HepG2 (cell line): Measurements from ENCODE around the gene ALKBH4. TPM values are rescaled to one million over a fixed set of nuclear protein-coding genes. Genes with fewer than 3 reads are reported as not detected.

Experiments used
- AGO1 ChIP-seq: fragments of 200-400 bp; formaldehyde crosslinking; IDR thresholded peaks from 2 replicates; pipeline ENCODE4 v1.6.1; 2017; ENCODE audit warnings: mild to moderate bottlenecking, low read depth, low read length, moderate library complexity; ENCODE audit not compliant: poor library complexity, severe bottlenecking
- ELF1 ChIP-seq: sonication (generic); formaldehyde crosslinking; IDR thresholded peaks from 2 replicates; pipeline ENCODE4 v1.4.0; 2020; ENCODE audit warnings: missing genetic modification reagents
- HOXA7 ChIP-seq: sonication (generic); formaldehyde crosslinking; IDR thresholded peaks from 2 replicates; pipeline ENCODE4 v1.8.1; 2022; ENCODE audit warnings: mild to moderate bottlenecking, missing genetic modification reagents, moderate library complexity
- KLF16 ChIP-seq, 2 experiments: sonication (generic) in 1 of 2; formaldehyde crosslinking in 1 of 2; IDR thresholded peaks; 2 replicates each; pipeline versions ENCODE4 v1.6.1 to v1.8.0; 2016 to 2023; ENCODE audit warnings: missing genetic modification reagents in 2 of 2, missing compliant biosample characterization in 1 of 2
- KLF9 ChIP-seq: IDR thresholded peaks from 2 replicates; pipeline ENCODE4 v1.6.1; 2016; ENCODE audit warnings: low read depth
- MAZ ChIP-seq, 2 experiments: sonication (generic) in 1 of 2; formaldehyde crosslinking in 1 of 2; IDR thresholded peaks; 2 replicates each; pipeline versions ENCODE4 v1.5.0 to v1.6.1; 2012 to 2020; ENCODE audit warnings: low read depth in 2 of 2, mild to moderate bottlenecking in 2 of 2, borderline replicate concordance in 1 of 2, improper control_type of control experiment in 1 of 2, low read length in 1 of 2, missing genetic modification reagents in 1 of 2, moderate library complexity in 1 of 2
- NCOR1 ChIP-seq: fragments of 200-600 bp; sonication (generic); IDR thresholded peaks from 2 replicates; pipeline ENCODE4 v1.7.0; 2017; ENCODE audit warnings: antibody characterized with exemption, low read length, borderline replicate concordance
- SMAD1 ChIP-seq: sonication (generic); formaldehyde crosslinking; IDR thresholded peaks from 2 replicates; pipeline ENCODE4 v1.4.0; 2020; ENCODE audit warnings: missing genetic modification reagents, low read depth, mild to moderate bottlenecking, borderline replicate concordance
- SMARCE1 ChIP-seq: fragments of 450-650 bp; IDR thresholded peaks from 2 replicates; pipeline ENCODE4 v1.6.1; 2017; ENCODE audit warnings: borderline replicate concordance
- SRY ChIP-seq: sonication (generic); formaldehyde crosslinking; IDR thresholded peaks from 2 replicates; pipeline ENCODE4 v1.8.0; 2022; ENCODE audit warnings: mild to moderate bottlenecking, missing genetic modification reagents
- TAF15 ChIP-seq: fragments of 200-400 bp; formaldehyde crosslinking; IDR thresholded peaks from one replicate; pipeline ENCODE4 v1.6.1; 2018; ENCODE audit warnings: mild to moderate bottlenecking, low read depth, low read length; ENCODE audit not compliant: poor library complexity, severe bottlenecking
- ZNF180 ChIP-seq: sonication (generic); formaldehyde crosslinking; IDR thresholded peaks from 2 replicates; pipeline ENCODE4 v1.4.0; 2020; ENCODE audit warnings: low read depth, missing genetic modification reagents, borderline replicate concordance
- ZNF20 ChIP-seq: sonication (generic); formaldehyde crosslinking; IDR thresholded peaks from 2 replicates; pipeline ENCODE4 v1.4.0; 2020; ENCODE audit warnings: mild to moderate bottlenecking, moderate library complexity, missing genetic modification reagents
- ZNF382 ChIP-seq: sonication (generic); formaldehyde crosslinking; IDR thresholded peaks from 2 replicates; pipeline ENCODE4 v1.5.0; 2020; ENCODE audit warnings: missing genetic modification reagents, mild to moderate bottlenecking, borderline replicate concordance
- ZNF496 ChIP-seq: sonication (generic); formaldehyde crosslinking; IDR thresholded peaks from 2 replicates; pipeline ENCODE4 v1.8.1; 2023; ENCODE audit warnings: mild to moderate bottlenecking, moderate library complexity, missing genetic modification reagents; ENCODE audit not compliant: insufficient replicate concordance
- ZNF766 ChIP-seq: sonication (generic); formaldehyde crosslinking; IDR thresholded peaks from 2 replicates; pipeline ENCODE4 v1.5.0; 2020; ENCODE audit warnings: missing genetic modification reagents, borderline replicate concordance
- ZSCAN31 ChIP-seq: sonication (generic); formaldehyde crosslinking; IDR thresholded peaks from 2 replicates; pipeline ENCODE4 v1.5.0; 2020; ENCODE audit warnings: low read depth, mild to moderate bottlenecking, missing genetic modification reagents
- polyA plus RNA-seq, 8 experiments: library from polyadenylated mRNA; depleted of rRNA in 3 of 8; stranded (reverse) in 7 of 8; unstranded in 1 of 8; fragments of >200 nt; fragmentation: Illumina TruSeq in 4 of 8; extraction: Trizol in 4 of 8; gene quantifications; 2 replicates each; pipeline versions ENCODE4 v1.2.1 to v1.2.3, GENCODE V29; 2011 to 2016; ENCODE audit warnings: low read depth in 4 of 8, missing spikeins in 1 of 8, mixed read lengths in 1 of 8; ENCODE audit not compliant: insufficient read depth in 1 of 8
- total RNA-seq, 5 experiments: library from RNA; depleted of rRNA; stranded (reverse); fragments of >200 nt; fragmentation: Illumina TruSeq; extraction: Trizol; gene quantifications; 2 replicates each; pipeline ENCODE4 v1.2.3, GENCODE V29; 2016; ENCODE audit warnings: low read depth in 1 of 5
- TF ChIP-seq, protein P1 (sequence below): IDR thresholded peaks from 2 replicates; pipeline ENCODE4 v1.6.1; 2012; ENCODE audit warnings: low read length, improper control_type of control experiment
- TF ChIP-seq, protein P2 (sequence below): sonication (generic); formaldehyde crosslinking; conservative IDR thresholded peaks from 2 replicates; pipeline ENCODE4 v1.4.0; 2020; ENCODE audit warnings: missing genetic modification reagents
- TF ChIP-seq, protein P3 (sequence below): sonication (generic); formaldehyde crosslinking; IDR thresholded peaks from 2 replicates; pipeline ENCODE4 v1.5.1; 2020; ENCODE audit warnings: mild to moderate bottlenecking, moderate library complexity, missing genetic modification reagents
- TF ChIP-seq, protein P4 (sequence below): IDR thresholded peaks from 2 replicates; pipeline ENCODE4 v1.6.1; 2016; ENCODE audit warnings: missing biosample characterization, missing genetic modification reagents, low read depth

ALKBH4 gene
- total and polyA plus RNA-seq, 2 of the 13 experiments (the other 11 are each of a cell fraction or from before 2014, with no cell fraction given) = 2.6 to 8.8 TPM

DNA sequence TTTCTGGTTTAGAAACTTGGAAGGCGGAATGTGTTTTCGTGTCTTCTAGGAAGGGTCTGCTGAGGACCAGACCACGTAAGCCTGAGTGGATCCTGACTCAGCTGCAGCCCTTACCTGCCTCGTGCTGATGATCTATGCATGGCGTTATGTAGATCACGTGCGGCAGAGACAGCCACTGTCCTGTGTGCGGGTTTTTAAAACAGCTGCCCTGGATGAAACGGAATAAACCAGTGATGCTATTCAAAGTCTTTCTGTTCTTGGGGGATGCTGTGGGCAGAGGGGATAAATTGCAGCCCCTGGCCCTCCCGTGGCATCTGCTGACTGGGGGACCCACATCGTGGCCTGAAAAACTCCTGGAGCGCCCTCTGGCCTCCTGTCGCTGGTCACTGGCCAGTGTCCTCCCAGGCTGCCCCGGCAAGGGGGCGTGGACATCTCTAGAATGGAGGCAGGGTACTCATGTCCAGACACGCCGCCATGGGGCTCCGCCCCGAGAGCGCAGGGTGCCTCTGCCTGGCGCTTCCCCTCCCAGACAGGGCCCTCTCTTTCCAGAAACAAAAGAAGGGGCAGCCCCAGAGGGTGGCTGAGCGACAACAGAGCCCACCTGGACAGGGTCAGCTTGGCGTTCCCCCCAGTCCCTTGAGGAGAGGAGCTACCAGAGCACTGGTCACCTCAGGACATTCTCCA lies 13.2 kb downstream of the ALKBH4 start (continued):
- peak in 1 of 2 experiments; percentile 44; a peak in 1 of 4 replicates for TF ChIP-seq KLF16 (CRISPR knock-in tag; IDR thresholded peaks at IDR 0.05)
- peak; percentile 44 for TF ChIP-seq AGO1
- TF ChIP-seq NCOR1 = no peak
- TF ChIP-seq, protein P1, sequence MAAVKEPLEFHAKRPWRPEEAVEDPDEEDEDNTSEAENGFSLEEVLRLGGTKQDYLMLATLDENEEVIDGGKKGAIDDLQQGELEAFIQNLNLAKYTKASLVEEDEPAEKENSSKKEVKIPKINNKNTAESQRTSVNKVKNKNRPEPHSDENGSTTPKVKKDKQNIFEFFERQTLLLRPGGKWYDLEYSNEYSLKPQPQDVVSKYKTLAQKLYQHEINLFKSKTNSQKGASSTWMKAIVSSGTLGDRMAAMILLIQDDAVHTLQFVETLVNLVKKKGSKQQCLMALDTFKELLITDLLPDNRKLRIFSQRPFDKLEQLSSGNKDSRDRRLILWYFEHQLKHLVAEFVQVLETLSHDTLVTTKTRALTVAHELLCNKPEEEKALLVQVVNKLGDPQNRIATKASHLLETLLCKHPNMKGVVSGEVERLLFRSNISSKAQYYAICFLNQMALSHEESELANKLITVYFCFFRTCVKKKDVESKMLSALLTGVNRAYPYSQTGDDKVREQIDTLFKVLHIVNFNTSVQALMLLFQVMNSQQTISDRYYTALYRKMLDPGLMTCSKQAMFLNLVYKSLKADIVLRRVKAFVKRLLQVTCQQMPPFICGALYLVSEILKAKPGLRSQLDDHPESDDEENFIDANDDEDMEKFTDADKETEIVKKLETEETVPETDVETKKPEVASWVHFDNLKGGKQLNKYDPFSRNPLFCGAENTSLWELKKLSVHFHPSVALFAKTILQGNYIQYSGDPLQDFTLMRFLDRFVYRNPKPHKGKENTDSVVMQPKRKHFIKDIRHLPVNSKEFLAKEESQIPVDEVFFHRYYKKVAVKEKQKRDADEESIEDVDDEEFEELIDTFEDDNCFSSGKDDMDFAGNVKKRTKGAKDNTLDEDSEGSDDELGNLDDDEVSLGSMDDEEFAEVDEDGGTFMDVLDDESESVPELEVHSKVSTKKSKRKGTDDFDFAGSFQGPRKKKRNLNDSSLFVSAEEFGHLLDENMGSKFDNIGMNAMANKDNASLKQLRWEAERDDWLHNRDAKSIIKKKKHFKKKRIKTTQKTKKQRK = no peak
- no peak for TF ChIP-seq KLF9 (CRISPR knock-in tag)
- TF ChIP-seq HOXA7 (CRISPR knock-in tag) = no peak
- TF ChIP-seq ZNF496 = no peak
- no peak for TF ChIP-seq SRY (CRISPR knock-in tag)
- TF ChIP-seq ZNF382 (CRISPR knock-in tag) = no peak
- TF ChIP-seq ZNF766 (CRISPR knock-in tag) = no peak
- peak; percentile 32; the same call in 1 of the 2 replicates for TF ChIP-seq MAZ (IDR thresholded peaks at IDR 0.05; ENCODE audit: borderline replicate concordance, low read depth, low read length)
- no peak for TF ChIP-seq MAZ (CRISPR knock-in tag; IDR thresholded peaks at IDR 0.05; ENCODE audit: low read depth)
- no peak for TF ChIP-seq SMARCE1
- TF ChIP-seq ELF1 = no peak
- no peak for TF ChIP-seq SMAD1 (CRISPR knock-in tag)
- 0 out of 2 replicates have a peak, but pooled peaks have one; percentile 41 for TF ChIP-seq ZSCAN31
- TF ChIP-seq, protein P2, sequence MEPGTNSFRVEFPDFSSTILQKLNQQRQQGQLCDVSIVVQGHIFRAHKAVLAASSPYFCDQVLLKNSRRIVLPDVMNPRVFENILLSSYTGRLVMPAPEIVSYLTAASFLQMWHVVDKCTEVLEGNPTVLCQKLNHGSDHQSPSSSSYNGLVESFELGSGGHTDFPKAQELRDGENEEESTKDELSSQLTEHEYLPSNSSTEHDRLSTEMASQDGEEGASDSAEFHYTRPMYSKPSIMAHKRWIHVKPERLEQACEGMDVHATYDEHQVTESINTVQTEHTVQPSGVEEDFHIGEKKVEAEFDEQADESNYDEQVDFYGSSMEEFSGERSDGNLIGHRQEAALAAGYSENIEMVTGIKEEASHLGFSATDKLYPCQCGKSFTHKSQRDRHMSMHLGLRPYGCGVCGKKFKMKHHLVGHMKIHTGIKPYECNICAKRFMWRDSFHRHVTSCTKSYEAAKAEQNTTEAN (CRISPR knock-in tag) = no peak
- no peak for TF ChIP-seq TAF15
- TF ChIP-seq ZNF20 (CRISPR knock-in tag) = no peak
- TF ChIP-seq ZNF180 (CRISPR knock-in tag) = no peak
- TF ChIP-seq, protein P3, sequence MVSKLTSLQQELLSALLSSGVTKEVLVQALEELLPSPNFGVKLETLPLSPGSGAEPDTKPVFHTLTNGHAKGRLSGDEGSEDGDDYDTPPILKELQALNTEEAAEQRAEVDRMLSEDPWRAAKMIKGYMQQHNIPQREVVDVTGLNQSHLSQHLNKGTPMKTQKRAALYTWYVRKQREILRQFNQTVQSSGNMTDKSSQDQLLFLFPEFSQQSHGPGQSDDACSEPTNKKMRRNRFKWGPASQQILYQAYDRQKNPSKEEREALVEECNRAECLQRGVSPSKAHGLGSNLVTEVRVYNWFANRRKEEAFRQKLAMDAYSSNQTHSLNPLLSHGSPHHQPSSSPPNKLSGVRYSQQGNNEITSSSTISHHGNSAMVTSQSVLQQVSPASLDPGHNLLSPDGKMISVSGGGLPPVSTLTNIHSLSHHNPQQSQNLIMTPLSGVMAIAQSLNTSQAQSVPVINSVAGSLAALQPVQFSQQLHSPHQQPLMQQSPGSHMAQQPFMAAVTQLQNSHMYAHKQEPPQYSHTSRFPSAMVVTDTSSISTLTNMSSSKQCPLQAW = 0 out of 2 replicates have a peak, but pooled peaks have one; percentile 18
- TF ChIP-seq, protein P4, sequence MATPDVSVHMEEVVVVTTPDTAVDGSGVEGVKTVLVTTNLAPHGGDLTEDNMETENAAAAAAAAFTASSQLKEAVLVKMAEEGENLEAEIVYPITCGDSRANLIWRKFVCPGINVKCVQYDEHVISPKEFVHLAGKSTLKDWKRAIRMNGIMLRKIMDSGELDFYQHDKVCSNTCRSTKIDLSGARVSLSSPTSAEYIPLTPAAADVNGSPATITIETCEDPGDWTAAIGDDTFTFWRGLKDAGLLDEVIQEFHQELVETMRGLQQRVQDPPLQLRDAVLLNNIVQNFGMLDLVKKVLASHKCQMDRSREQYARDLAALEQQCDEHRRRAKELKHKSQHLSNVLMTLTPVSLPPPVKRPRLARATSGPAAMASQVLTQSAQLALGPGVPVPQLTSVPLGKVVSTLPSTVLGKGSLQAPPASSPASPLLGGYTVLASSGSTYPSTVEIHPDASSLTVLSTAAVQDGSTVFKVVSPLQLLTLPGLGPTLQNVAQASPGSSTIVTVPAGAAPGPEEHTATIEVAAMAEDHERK = no peak
